GM23248 (cell line): Measurements from ENCODE around the gene TEX22.

Experiments
- EZH2 ChIP-seq: fragments of 200-600 bp; sonication (generic); IDR thresholded peaks from 2 replicates; pipeline ENCODE4 v1.6.1; 2018; ENCODE audit warnings: antibody characterized with exemption, mild to moderate bottlenecking; ENCODE audit not compliant: insufficient read depth, poor library complexity, severe bottlenecking
- EZH2phosphoT487 ChIP-seq: fragments of 200-600 bp; sonication (generic); IDR thresholded peaks from 2 replicates; pipeline ENCODE4 v1.6.1; 2018; ENCODE audit warnings: antibody characterized with exemption, moderate library complexity, mild to moderate bottlenecking, low read depth; ENCODE audit not compliant: insufficient read depth

- TF ChIP-seq EZH2phosphoT487 (no peak), EZH2 (no peak)
These were observed 5.9 kb upstream of the TEX22 start for GRCh38 chr14:105392131-105393090.
